Myocyte (in vitro differentiated cells): Measurements from ENCODE around the gene FIBCD1. TPM values are rescaled to one million over a fixed set of nuclear protein-coding genes. Genes with fewer than 3 reads are reported as not detected.

Experiments used
- DNase-seq: peaks from one replicate; pipeline ENCODE4 v3.0.0-alpha.2; 2012; ENCODE audit warnings: low read depth
- polyA plus RNA-seq: library from polyadenylated mRNA; unstranded; fragments of >200 nt; gene quantifications from one replicate; pipeline ENCODE4 v1.2.1, GENCODE V29; 2012; ENCODE audit warnings: missing spikeins
- total RNA-seq: library from RNA; depleted of rRNA; stranded (reverse); fragments of >200 nt; gene quantifications from 2 replicates; pipeline ENCODE4 v1.2.3, GENCODE V29; 2014

Gene FIBCD1, protein sequence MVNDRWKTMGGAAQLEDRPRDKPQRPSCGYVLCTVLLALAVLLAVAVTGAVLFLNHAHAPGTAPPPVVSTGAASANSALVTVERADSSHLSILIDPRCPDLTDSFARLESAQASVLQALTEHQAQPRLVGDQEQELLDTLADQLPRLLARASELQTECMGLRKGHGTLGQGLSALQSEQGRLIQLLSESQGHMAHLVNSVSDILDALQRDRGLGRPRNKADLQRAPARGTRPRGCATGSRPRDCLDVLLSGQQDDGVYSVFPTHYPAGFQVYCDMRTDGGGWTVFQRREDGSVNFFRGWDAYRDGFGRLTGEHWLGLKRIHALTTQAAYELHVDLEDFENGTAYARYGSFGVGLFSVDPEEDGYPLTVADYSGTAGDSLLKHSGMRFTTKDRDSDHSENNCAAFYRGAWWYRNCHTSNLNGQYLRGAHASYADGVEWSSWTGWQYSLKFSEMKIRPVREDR
- total RNA-seq: 0.36 and 0.48 TPM in 2 replicates
- polyA plus RNA-seq: 16.0 TPM

DNA sequence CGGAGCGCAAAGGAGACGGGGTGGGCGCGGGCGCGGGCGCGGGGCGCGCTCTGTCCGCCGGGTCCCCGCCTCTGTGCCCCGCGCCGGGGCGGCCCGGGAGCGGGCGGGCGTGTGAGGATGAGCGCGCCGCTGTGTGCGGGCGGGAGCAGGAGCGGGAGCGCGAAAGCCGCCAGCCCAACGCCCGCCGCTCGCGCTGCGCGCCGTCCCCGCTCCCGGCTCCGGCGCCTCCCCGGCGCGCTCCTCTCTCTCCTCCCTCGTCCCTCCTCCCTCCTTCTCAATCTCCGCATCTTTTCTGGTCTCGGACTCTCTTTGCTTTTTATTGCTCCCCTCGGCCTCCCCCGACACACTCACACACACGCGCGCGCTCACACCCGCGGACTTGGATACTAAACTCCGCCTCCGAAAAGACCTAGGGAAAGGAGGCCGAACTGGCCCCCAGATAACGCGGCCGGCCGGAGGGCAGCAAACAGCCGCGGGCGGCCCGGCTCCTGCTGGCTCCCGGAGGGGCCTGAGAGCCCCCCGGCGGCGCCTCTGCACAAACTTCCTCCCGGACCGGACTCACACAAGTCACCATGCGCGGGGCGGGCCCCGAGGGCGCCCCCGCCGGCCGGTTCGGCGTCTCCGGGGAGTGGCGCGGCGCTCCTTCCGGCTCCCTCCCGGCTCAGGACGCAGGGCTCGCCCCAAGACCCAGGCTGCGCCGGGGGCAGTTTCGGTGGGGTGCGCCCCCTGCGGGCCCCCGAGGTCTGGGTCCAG is at the start of gene FIBCD1:
TSS of gene FIBCD1 (minus strand) at position 596 of the 753 bp plus-strand sequence. CDS start 640 bp downstream, outside the sequence.
- DNase-seq: peak; percentile 45

DNA sequence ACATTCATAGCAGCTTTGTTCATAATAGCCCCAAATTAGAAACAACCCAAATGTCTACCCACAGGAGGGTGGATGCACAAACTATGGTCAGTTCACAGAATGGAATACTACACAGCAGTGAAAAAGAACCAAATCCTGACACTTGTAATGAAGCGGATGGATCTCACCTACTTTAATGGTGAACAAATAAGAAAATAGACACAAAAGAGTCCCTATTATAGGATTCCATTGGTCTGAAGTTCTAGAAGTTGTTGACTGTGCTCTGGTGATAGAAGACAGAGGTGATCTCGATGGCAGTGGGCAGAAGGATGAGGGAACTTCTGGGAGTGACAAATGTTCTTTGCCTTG is 49.3 kb upstream of the FIBCD1 start:
- no peak for DNase-seq

DNA sequence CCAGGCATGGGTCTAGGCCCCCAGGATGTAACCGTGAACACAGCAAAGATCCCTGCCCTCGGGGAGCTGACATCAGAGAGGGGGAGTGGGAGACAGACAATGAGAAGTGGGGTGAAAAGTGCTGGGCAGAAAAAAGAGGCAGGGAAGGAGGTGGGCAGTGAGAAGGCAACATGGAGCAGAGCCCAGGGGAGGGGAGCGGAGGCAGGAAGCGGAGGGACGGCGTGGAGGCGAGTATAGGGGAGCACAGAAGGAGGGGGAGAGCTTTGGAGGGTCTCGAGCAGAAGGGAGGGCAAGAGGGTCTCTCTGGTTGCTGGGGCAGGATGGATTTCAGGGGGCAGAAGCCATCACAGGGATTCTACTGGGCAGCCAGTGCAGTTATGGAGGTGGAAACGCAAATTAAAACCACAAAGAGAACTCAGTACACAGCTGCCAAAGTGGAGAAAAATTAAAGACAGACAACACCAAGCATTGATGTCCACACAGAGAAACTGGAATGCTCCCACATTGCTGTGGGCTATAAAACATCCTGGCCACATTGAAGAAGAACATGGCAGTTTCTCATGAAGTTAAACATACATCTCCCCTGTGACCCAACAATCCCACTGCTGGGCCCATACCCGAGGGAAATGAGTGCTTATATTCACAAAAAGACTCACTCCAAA is 48.8 kb upstream of the FIBCD1 start:
- DNase-seq: peak; percentile 23

DNA sequence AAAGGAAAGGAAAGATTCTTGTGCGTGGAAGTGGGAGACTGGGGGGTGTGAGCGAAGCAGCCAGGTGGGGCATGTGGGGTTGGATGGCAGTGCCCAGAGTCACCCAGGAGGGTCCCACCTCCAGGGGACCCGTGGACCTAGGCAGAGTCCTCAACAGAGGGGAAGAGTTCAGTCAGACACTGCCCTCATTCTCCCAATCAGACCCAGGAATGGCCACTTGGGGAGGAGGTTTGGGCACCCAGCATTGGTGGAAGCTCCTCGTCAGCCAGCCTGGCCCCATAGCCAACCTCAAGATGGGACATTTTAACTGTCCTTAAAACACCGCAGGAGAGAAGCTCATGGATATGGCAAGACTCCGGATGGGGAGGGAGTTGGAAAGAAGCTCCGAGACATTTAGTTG is 48.0 kb upstream of the FIBCD1 start:
- no peak for DNase-seq

DNA sequence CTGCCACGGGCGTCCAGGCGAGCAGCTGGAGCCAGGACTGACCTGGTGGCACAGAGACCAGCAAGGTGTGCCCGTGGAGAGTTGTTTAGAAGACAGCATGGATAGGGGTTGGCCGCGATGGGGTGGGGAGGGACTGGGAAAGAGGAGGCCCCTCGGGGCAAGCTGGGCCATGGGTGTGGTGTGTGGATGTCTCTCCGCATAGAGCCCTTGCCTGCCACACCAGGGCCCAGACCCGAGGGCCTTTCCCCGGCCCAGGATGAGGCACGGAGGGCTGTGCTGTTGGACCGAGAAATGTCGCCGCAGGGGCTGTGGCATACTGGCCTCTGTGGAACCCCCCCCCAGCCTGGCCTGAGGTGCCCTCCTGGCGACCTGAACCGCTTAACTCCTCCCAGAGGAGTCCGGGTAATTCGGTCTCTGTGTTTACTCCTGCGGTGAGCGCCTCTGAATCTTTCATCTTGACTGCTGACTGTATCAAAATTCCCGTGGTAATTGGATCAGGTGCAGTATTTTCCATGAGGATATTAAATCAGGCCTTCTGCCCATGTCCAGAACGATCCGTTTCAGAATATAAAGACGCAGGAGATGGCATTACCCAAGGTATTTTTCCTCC is 47.4 kb upstream of the FIBCD1 start:
- DNase-seq: no peak

DNA sequence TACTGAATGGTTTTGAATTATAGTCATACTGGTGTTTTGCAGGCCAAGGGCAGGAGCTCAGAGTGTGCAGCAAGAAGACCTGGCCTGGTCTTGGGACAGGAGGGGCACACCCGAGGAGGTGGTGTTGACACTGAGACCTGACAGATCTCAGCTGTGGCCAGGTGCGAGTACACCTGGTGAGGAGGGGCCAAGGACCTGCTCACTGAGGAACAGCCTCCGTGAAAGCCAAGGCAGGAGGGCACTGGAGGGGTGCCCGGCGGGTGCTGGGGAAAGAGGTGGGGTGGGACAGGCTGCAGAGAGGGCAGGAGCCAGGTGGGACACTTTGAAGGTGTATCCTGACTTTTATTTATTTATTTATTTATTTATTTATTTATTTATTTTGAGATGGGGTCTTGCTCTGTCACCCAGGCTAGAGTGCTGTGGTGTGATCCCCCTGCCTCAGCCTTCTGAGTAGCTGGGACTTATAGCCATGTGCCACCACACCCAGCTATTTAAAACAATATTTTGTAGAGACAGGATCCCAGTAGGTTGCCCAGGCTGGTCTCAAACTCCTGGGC is 46.6 kb upstream of the FIBCD1 start:
- DNase-seq: no peak

DNA sequence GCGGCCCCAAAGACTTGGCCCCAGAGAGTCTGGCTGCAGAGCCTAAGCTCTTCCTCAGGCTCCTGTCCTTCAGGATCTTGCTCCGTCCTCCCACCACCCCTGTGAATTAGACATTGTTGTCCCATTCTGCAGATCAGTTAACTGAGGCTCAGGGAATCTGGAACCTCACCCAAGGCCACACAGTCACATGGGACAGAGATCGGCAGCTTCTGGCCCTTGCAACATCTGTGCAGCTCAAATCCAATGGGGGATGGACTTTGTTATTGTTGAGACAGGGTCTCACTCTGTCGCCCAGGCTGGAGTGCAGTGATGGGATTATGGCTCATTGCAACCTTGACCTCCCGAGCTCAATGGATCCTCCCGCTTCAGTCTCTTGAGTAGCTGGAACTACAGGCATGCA is 46.0 kb upstream of the FIBCD1 start:
- no peak for DNase-seq

DNA sequence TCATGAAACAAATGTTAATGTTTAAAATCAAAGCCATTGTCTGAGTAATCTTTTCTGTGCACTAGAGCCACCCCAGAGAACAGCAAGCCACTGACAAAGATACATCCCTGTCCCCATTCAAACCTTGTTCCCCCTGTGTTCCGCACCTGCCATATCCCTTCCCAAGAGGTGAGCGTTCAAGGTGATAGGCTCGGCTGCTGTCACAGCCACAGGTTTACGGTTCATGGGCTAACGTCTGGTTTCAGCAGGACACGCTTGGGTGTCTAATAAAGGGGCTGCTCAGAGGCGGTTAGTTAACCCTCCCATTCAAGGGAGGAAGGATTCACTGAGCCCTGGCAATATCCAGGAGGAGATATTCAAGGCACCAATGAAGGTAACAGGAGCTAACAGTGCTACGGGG is 45.5 kb upstream of the FIBCD1 start:
- DNase-seq: no peak

DNA sequence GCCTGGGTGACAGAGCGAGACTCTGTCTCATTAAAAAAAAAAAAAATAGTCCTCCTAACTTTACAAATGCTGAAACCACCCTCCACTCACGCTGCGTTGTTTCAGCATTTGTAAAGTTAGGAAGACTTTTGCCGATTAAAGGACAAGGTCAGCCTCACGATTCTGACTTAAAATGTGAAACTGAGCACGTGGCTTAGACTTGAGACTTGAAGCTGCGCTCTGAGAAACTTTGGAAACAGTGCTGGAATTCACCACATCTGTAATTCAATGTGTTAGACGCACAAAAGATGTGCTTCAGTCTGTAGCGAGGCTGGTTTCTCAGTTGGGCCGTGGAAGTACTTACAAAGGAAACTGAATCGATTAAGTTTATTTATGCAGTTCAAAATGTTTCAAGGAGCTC is 44.9 kb upstream of the FIBCD1 start:
- no peak for DNase-seq

DNA sequence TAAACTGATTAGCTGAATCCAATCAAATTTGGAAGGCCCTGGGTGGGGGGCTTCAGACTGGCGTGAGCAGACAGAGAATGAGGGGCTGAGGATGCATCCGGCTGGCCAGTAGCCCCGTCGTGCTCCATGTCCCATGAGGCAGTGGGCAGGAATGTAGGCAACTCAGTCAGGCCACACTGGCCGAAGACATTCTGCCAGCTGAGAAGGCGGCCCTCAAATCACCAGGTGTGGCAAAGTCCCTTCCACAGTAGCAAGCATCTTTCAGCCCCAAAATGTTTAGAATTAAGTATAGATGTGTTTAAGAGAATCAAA is 44.3 kb upstream of the FIBCD1 start:
- no peak for DNase-seq

DNA sequence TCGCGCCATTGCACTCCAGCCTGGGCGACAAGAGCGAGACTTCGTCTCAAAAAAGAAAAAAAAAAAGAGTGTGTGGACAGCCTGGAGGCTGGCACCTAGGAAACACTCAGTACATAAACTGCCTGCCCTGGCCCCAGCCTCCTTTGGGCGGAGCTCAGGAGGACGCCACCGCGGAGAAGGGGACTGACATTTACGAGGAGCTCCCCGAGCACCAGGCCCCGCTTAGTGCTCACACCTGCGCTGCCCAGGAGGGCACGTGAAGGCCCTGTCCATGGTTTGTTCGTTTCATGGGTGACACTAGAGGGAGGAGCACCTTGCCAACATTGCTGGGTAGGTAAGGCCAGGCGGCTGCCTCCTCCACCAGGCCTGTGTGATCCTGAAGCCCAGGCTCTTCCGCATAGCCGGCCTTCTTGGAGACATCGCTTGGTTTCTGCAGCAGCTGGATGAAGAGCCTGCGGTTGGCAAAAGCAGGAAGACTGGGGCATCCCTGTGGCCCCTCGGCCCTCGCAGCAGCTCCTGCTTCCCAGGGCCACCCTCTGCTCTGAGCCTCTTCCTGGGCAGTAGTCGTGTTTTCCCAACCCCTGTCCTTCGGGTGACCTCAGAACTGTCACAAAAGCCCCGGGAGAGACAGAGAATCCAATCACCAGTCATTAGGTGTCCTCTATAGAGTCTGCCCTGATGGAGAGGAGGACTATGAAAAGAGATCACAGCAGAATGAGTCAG is 43.8 kb upstream of the FIBCD1 start:
- no peak for DNase-seq

DNA sequence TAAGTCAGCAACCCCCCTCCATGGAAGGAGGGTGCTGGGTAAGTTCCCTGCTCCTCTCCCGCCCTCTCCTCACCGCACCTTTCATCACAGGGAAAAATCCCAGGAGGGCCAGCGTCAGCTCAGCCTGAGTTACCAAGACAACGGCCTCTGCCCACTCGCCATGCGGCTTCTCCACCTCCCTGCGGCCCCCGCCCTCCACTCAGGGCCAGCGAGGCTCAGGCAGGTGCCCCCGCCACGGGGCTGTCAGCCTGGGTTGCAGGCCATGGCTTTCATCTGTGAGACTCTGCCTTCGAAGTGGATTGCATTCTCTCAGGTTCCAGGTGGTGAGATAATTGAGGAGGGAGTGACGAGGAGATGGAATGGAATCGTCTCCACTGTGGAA is 42.7 kb upstream of the FIBCD1 start:
- DNase-seq: no peak

DNA sequence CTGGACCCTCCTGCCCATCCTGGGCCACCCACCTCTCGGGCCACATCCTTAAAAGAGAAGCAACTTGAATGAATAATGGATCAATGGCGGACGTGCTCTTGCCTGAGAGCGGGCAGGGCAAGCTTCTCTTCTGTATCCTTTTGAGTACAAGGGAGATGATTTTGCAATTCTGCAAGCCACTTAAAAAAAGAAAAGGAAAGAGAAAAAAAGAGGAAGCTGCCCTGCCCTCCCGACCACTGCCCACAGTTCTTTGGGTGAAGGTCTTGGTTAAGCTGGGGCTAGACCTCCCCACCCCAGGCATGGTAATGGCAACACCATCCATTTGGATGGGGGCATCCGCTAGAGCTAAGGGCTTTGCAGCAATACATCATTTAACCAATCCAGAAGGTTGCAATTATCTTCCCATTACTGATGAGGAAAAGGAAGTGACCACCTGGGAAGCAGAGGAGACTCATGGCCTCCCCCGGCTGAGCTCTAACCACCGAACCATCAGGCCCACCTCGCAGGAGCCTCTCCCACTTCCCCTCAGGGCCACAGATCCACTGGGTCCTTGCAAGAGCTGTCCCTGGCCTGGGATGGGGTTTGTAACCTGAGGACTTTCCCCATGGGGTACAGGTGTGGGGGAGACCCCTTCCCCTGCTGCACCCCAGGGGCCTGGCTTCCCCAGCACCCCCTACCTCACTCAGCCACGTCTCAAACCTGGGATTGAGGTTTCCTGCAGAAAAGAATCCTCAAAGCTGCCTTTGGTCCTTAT is 42.1 kb upstream of the FIBCD1 start:
- DNase-seq: no peak

DNA sequence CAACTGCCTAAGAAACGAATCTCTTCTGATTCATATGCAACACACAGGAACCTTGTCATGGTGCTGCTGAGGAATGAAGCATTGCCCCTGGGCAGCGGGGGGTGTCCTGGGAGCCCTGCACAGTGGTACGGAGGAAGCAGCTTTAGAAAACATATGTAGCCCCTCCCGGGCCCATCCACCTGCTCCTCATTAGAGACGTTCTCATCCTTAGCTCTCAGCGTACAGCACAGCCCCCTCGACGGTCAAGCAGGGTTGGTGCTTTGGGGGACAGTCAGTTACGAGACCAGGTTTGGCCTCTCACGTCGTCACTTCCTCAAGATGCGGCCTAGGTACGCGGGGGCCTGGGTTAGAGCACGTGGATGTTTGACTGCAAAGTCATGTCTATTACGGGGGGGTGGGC is 41.5 kb upstream of the FIBCD1 start:
- DNase-seq: no peak

DNA sequence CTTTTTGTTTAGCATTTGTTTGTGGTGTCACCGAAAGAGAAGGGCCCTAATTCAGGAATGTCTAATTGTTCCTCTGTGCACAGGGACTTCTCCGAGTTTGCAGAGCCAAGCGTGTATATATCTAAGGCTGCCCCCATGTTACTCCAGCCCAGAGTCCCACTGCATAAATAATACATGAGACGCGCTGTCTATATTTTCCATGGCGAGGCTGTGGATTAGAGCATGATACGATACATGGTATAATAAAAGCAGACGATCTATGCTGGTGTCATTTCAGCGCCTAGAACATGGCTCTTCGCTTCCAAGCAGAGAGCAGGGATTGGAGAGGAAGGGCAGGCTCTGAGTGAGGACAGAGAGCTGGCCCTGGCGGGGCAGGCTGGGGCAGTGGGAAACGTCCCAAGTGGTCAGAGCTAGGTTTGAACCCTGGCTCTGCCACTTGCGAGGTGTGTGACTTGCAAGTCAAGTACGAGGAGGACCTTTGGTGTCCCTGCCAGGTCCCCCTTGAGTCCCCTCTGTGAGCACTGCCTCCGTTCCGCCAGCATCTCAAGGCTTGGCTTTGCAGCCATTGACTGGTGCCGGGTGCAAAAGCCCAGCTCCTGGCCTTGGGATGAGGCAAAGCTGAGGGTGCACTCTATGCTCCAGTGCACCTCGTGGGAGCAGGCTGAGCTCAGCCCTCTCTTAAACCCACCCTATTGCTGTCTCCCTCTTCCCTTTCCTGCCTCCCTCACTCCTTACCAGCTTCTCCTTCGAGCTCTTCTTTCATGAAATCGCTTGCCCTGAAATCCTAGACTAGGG is 40.7 kb upstream of the FIBCD1 start:
- no peak for DNase-seq

DNA sequence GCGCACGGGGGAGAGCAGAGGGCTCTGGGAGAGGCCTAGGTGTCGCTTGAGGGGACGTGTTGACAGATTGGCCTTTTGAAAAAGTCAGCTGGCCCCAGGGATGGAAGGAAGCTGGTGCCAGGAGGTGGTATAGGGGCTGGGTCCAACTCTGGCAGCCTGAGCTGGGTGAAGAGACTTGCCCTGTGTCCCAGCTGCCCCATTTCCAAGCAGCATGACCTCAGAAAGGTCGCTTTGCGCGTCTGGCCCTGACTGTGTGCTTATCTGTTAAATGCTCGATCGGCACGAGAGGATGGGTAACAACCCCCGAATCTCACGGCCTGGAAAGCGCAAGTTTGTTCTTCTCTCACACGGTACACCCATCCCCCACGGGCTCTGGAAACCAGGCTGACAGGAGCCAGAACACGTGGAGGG is 38.8 kb upstream of the FIBCD1 start:
- no peak for DNase-seq

DNA sequence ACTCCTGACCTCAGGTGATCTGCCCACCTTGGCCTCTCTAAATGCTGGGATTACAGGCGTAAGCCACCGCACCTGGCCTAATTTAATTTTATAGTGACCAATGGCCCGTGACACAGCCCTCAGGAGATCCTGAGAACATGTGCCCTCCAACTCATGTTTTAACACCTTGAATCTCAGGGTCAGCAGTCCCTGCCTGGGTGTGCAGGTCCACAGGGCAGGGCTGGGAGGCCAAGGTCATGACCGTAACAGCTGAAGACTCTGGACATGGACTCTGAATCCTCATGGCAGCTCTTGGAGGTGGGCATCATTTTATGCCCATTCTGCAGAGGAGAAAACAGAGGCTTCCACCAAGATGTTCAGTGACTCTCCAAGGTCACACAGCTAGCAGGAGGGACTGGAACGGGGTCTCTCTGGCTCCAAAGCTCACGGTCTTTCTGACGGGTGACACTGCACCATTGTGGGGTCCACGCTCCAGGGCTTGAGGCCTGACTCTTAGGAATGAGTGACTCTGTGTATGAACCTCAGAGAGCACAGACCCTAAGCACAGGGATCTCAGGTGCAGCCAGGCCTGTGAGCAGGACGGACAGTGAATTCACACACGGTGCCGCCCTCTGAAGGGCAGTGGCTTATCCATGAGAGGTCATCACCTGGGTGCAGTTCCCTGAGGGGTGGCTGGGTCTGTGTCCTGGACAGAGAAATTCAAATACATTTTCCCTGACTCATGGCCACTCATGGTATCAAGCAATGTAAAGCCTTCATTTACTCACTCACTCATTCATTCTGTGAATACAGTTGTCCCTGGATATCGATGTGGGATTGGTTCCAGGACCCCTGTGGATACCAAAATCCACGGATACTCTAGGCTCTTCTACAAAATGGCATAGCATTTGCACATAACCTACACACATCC is 37.1 kb upstream of the FIBCD1 start:
- DNase-seq: no peak

DNA sequence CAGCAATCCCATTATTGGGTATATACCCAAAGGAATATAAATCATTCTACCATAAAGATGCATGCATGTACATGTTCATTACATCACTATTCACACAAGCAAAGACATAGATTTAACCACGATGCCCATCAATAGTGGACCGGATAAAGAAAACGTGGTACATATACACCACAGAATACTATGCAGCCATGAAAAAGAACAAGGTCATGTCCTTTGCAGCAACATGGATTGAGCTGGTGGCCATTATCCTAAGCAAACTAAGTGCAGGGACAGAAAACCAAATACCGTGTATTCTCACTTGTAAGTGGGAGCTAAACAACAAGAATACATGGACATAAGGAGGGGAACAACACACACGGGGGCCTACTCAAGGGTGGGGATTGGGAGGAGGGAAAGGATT is 36.1 kb upstream of the FIBCD1 start:
- DNase-seq: no peak
